SJSA1 (cell line): ENCODE results near the gene NPNT. TPM values are rescaled to one million over a fixed set of nuclear protein-coding genes. Genes with fewer than 3 reads are reported as not detected.
"Not testable (repeated sequence)": the region's sequence is repeated elsewhere in the genome, so short reads cannot be mapped to it uniquely, and the experiment has no call there.

Experiments
- DNase-seq, 2 experiments: peaks; one replicate each; pipeline ENCODE4 v3.0.0-alpha.2; 2015 to 2020; ENCODE audit warnings: low spot score in 2 of 2, low read depth in 1 of 2
- H3K27ac ChIP-seq: fragments of 250-450 bp; sonication (Bioruptor Pico); 2 replicates; pipeline ENCODE4 v1.5.1; 2020; ENCODE audit warnings: mild to moderate bottlenecking, moderate library complexity
- H3K27me3 ChIP-seq: fragments of 250-450 bp; sonication (Bioruptor Pico); replicated peaks from 2 replicates; pipeline ENCODE4 v1.5.1; 2020; ENCODE audit warnings: mild to moderate bottlenecking, moderate library complexity
- H3K36me3 ChIP-seq: fragments of 250-450 bp; sonication (Bioruptor Pico); 2 replicates; pipeline ENCODE4 v1.5.1; 2020; ENCODE audit warnings: mild to moderate bottlenecking
- H3K4me1 ChIP-seq: fragments of 250-450 bp; sonication (Bioruptor Pico); replicated peaks from 2 replicates; pipeline ENCODE4 v1.6.1; 2021; ENCODE audit warnings: mild to moderate bottlenecking
- H3K4me3 ChIP-seq: fragments of 250-450 bp; sonication (Bioruptor Pico); 2 replicates; pipeline ENCODE4 v1.5.1; 2020; ENCODE audit warnings: mild to moderate bottlenecking
- H3K9me3 ChIP-seq: fragments of 250-450 bp; sonication (Bioruptor Pico); replicated peaks from 2 replicates; pipeline ENCODE4 v1.5.1; 2020; ENCODE audit warnings: mild to moderate bottlenecking
- total RNA-seq: library from RNA; depleted of rRNA; stranded (reverse); fragments of >200 nt; shearing (Covaris generic); gene quantifications from 2 replicates; pipeline ENCODE4 v1.2.3, GENCODE V29; 2014; rRNA removed

The NPNT gene
- not detected in 2 replicates for total RNA-seq

- no peak within 1 kb of the TSS for H3K27ac ChIP-seq
- peaks cover 79% of the 10 kb centered on the region for H3K27me3 ChIP-seq
- no peak for DNase-seq
- H3K9me3 ChIP-seq: no peaks in the 10 kb centered on the region
- H3K36me3 ChIP-seq: no peaks in the 10 kb centered on the region
- no peak within 1 kb of the TSS for H3K4me3 ChIP-seq
- no peaks in the 10 kb centered on the region; the same call in 1 of the 2 replicates for H3K4me1 ChIP-seq
Measured at GRCh38 chr4:105894660-105895582, at the start of gene NPNT. Gene NPNT, plus strand, starts transcription at chr4:105895471. Its CDS starts 182 bp downstream, at chr4:105895653.

GRCh38 chr4:105845559-105845958, 49.7 kb upstream of the NPNT start:
- DNase-seq: no peak
- Histone ChIP-seq H3K4me1 (peaks cover 4% of the 10 kb centered on the region), H3K4me3 (no peak overlapping the region), H3K27me3 (no peaks in the 10 kb centered on the region), H3K36me3 (no peaks in the 10 kb centered on the region), H3K27ac (no peak overlapping the region), H3K9me3 (no peaks in the 10 kb centered on the region)

- H3K4me3 ChIP-seq, H3K27ac ChIP-seq, H3K9me3 ChIP-seq, DNase-seq, H3K36me3 ChIP-seq, H3K27me3 ChIP-seq, H3K4me1 ChIP-seq: not testable (repeated sequence)
Measured at GRCh38 chr4:105848359-105848758, 46.9 kb upstream of the NPNT start.

- H3K27ac ChIP-seq: no peak overlapping the region
- H3K27me3 ChIP-seq: no peaks in the 10 kb centered on the region
- H3K9me3 ChIP-seq: no peaks in the 10 kb centered on the region
- no peaks in the 10 kb centered on the region for H3K36me3 ChIP-seq
- no peak overlapping the region for H3K4me3 ChIP-seq
- DNase-seq: no peak
- no peaks in the 10 kb centered on the region for H3K4me1 ChIP-seq
Measured at GRCh38 chr4:105851196-105851595, 44.1 kb upstream of the NPNT start.

GRCh38 chr4:105852230-105852629, 43.0 kb upstream of the NPNT start:
- H3K27ac ChIP-seq, H3K9me3 ChIP-seq, H3K36me3 ChIP-seq, DNase-seq, H3K4me1 ChIP-seq, H3K27me3 ChIP-seq, H3K4me3 ChIP-seq: not testable (repeated sequence)

GRCh38 chr4:105858466-105859040, 36.7 kb upstream of the NPNT start:
- no peak overlapping the region for H3K4me3 ChIP-seq
- no peak for DNase-seq
- peaks cover 11% of the 10 kb centered on the region for H3K4me1 ChIP-seq
- no peaks in the 10 kb centered on the region for H3K36me3 ChIP-seq
- H3K27ac ChIP-seq: no peak overlapping the region
- no peaks in the 10 kb centered on the region for H3K27me3 ChIP-seq
- H3K9me3 ChIP-seq: no peaks in the 10 kb centered on the region; the same call in 1 of the 2 replicates

GRCh38 chr4:105859233-105859632, 36.0 kb upstream of the NPNT start:
- DNase-seq: peak in 1 of 2 experiments; percentile 82
- no peaks in the 10 kb centered on the region for H3K27me3 ChIP-seq
- H3K27ac ChIP-seq: peak overlapping the region; percentile 52
- no peak overlapping the region for H3K4me3 ChIP-seq
- H3K36me3 ChIP-seq: no peaks in the 10 kb centered on the region
- peaks cover 11% of the 10 kb centered on the region for H3K4me1 ChIP-seq
- no peaks in the 10 kb centered on the region; the same call in 1 of the 2 replicates for H3K9me3 ChIP-seq

- Histone ChIP-seq H3K36me3 (no peaks in the 10 kb centered on the region), H3K27me3 (0 out of 2 replicates have a peak, but pooled peaks cover 2% of the 10 kb centered on the region), H3K9me3 (no peaks in the 10 kb centered on the region), H3K27ac (no peak overlapping the region), H3K4me3 (no peak overlapping the region), H3K4me1 (no peaks in the 10 kb centered on the region)
- no peak for DNase-seq
Measured at GRCh38 chr4:105870963-105871362, 24.3 kb upstream of the NPNT start.

GRCh38 chr4:105871997-105872396, 23.3 kb upstream of the NPNT start:
- Histone ChIP-seq H3K27ac (no peak overlapping the region), H3K36me3 (no peaks in the 10 kb centered on the region), H3K9me3 (no peaks in the 10 kb centered on the region), H3K4me3 (no peak overlapping the region), H3K27me3 (0 out of 2 replicates have a peak, but pooled peaks cover 2% of the 10 kb centered on the region), H3K4me1 (no peaks in the 10 kb centered on the region)
- DNase-seq: no peak

GRCh38 chr4:105875233-105875632, 20.0 kb upstream of the NPNT start:
- Histone ChIP-seq H3K27me3 (no peaks in the 10 kb centered on the region), H3K9me3 (no peaks in the 10 kb centered on the region), H3K4me1 (no peaks in the 10 kb centered on the region), H3K27ac (no peak overlapping the region), H3K36me3 (no peaks in the 10 kb centered on the region), H3K4me3 (no peak overlapping the region)
- DNase-seq: no peak

- H3K27me3 ChIP-seq: no peaks in the 10 kb centered on the region
- H3K4me3 ChIP-seq: no peak overlapping the region
- no peaks in the 10 kb centered on the region for H3K9me3 ChIP-seq
- no peak for DNase-seq
- H3K36me3 ChIP-seq: no peaks in the 10 kb centered on the region
- H3K4me1 ChIP-seq: no peaks in the 10 kb centered on the region
- H3K27ac ChIP-seq: no peak overlapping the region
Measured at GRCh38 chr4:105878668-105879067, 16.6 kb upstream of the NPNT start.

GRCh38 chr4:105887508-105887907, 7.8 kb upstream of the NPNT start:
- no peaks in the 10 kb centered on the region for H3K36me3 ChIP-seq
- no peaks in the 10 kb centered on the region for H3K9me3 ChIP-seq
- H3K27me3 ChIP-seq: peaks cover 9% of the 10 kb centered on the region; the same call in 1 of the 2 replicates
- H3K4me3 ChIP-seq: no peak overlapping the region
- no peak overlapping the region for H3K27ac ChIP-seq
- H3K4me1 ChIP-seq: no peaks in the 10 kb centered on the region
- no peak for DNase-seq

GRCh38 chr4:105895583-105896460, 551 bp downstream of the NPNT start:
- Histone ChIP-seq H3K9me3 (no peaks in the 10 kb centered on the region), H3K4me3 (no peak overlapping the region), H3K4me1 (no peaks in the 10 kb centered on the region; the same call in 1 of the 2 replicates), H3K27me3 (peaks cover 84% of the 10 kb centered on the region), H3K27ac (no peak overlapping the region), H3K36me3 (no peaks in the 10 kb centered on the region)
- DNase-seq: no peak
